AG09309 (cell line): ENCODE results near the gene ATRIP.
A peak's percentile ranks its signal among the peaks of the same experiment; 100 is the strongest.
"Not testable (repeated sequence)": the region's sequence is repeated elsewhere in the genome, so short reads cannot be mapped to it uniquely, and the experiment has no call there.

ENCODE experiments used
- DNase-seq: peaks from one replicate; pipeline ENCODE4 v3.0.0-alpha.2; 2010; ENCODE audit warnings: low read depth
- H3K4me3 ChIP-seq: 2 replicates; pipeline ENCODE4 v1.5.1; 2011; ENCODE audit warnings: mild to moderate bottlenecking, low read depth, low read length, moderate library complexity; ENCODE audit not compliant: control insufficient read depth
- CTCF ChIP-seq: IDR thresholded peaks from 2 replicates; pipeline ENCODE4 v1.5.1; 2011; ENCODE audit warnings: mild to moderate bottlenecking, low read depth, low read length, inconsistent platforms; ENCODE audit not compliant: insufficient read depth, control insufficient read depth; ENCODE audit errors: missing control alignments

Gene ATRIP

GRCh38 chr3:48446425-48447193 is at the start of gene ATRIP:
Gene ATRIP, plus strand, starts transcription at chr3:48446737. Its CDS starts 109 bp downstream, at chr3:48446846.
- TF ChIP-seq CTCF = no peak
- DNase-seq = peak; percentile 35
- H3K4me3 ChIP-seq = peak within 1 kb of the TSS; percentile 61

DNA sequence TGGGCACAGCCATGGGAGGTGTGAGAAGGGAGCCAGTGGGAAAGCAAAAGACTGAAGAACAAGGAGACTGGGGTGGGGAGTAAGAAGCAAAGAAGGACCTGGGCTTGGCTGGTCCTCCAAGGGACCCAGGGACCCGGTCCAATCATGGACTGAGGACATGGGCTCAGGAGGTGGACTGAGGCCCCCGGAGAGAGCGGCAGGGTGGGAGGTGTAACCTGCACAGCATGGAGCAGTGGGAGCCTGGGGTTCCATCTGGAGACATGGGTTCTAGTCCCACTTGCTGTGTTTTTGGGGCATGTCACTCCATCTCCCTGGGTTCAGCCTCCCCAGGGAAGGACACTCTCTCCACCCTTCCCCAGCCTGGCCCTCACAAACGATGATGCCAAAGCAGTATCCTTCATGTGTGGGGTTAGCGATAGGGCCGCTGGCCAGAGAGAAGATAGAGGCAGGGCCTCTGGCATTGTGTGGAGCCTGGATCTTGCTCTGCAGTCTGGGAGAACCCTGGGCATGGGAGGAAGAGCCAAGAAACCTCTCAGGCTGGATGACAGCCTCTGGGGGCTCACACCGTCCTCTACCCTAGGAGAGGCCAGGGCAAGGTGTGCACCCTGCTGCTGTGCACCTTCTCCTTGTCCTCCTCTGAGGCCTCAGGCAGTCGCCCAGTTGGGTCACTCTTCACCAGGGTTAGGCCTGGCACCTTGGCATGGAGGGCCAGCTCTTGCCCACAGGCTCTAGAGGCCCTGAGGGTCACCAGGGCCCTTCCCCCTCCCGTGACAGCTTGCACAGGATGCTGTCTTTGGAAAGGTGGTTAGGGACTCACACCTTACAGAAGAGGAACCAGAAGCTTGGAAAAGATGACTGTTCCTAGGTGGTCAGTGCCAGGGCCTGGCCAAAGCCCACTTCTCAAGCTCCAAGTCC is 48.5 kb upstream of the ATRIP start:
- no peak for DNase-seq
- no peak overlapping the region for H3K4me3 ChIP-seq
- TF ChIP-seq CTCF = no peak

- TF ChIP-seq CTCF = no peak
- DNase-seq = no peak
- H3K4me3 ChIP-seq = no peak overlapping the region
Measured at GRCh38 chr3:48398701-48399386, 47.7 kb upstream of the ATRIP start.

DNA sequence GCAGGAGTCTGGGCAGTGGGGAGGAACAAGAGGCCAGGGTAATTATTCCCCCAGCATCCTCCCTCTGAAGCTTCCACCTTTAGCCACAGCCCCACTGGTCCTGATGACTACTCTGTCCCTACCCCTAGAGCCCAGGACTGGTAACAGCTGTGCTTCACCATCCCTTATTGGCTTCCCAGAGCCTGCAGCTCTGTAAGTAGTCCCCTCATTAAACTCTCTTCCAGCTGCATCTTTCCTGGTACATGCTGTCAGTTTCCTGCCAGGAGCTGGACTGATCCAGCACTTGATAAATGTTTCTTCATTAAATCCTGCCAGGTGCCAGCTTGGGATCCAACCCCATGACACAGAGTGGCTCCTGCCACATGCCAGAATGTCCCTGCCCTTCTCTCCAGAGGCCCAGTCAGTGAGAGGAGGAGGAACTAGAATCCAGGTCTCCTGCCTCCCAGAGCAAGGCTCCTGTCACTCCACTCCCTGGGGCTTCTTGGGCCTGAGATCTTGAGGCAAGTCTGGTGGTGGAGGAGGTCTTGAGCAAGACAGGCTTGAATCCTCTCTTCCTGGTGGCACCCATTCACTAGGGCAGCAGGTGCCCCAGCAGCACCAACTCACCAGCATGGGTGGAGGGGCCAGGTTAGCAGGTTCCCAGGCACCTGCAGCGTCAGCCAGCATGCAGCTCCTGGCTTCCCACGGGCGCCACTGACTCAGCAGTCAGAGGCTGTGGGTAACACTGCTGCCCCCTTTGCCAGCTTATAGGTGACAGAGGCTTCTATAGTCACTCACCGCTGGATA is 47.0 kb upstream of the ATRIP start:
- TF ChIP-seq CTCF = no peak
- no peak overlapping the region for H3K4me3 ChIP-seq
- DNase-seq = no peak

DNA sequence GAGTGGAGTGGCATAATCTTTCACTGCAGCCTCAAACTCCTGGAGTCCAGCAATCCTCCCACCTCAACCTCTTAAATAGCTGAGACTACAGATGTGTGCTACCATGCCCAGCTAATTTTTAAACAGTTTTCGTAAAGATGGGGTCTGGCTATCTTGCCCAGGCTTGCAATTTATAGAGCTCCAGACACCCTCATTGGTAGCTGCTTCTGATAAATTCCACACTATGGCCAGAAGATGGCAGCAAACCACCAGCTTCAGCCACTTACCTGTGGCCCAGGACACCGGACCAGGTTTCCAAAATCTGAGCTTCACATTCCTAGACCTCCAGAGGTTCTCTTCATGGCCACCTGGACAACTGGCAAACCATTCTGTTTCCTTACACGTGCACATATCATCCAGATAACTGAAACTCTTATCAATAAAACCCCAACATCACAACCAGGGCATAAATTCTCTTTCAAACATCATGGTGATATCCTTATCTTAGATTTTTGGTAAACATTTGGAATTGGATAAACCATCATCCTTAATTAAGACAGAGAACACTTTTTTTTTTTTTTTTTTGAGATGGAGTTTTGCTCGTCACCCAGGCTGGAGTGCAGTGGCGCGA is 45.6 kb upstream of the ATRIP start:
- no peak overlapping the region for H3K4me3 ChIP-seq
- TF ChIP-seq CTCF = peak; percentile 82
- DNase-seq = peak; percentile 3

- not testable (repeated sequence) for H3K4me3 ChIP-seq, DNase-seq
Measured at GRCh38 chr3:48401434-48401901, 45.1 kb upstream of the ATRIP start.
